GM23338 (cell line): ENCODE data around the gene KAT6B. TPM values are rescaled to one million over a fixed set of nuclear protein-coding genes. Genes with fewer than 3 reads are reported as not detected.

Experiments
- ATAC-seq: fragments of 200-7000 bp; cut with Tn5 transposase; 3 replicates; pipeline ENCODE4 v1.9.1; 2020
- DNase-seq: peaks from one replicate; pipeline ENCODE4 v3.0.0-alpha.2; 2015; ENCODE audit warnings: low spot score
- H2AFZ ChIP-seq: fragments of 200-600 bp; sonication (generic); 2 replicates; pipeline ENCODE4 v1.8.0; 2016; ENCODE audit warnings: antibody characterized with exemption, mild to moderate bottlenecking, moderate library complexity
- H3F3A ChIP-seq: fragments of 200-600 bp; sonication (generic); replicated peaks from 2 replicates; pipeline ENCODE4 v1.8.0; 2017; ENCODE audit warnings: antibody characterized with exemption, mixed run types, low read depth
- H3K27ac ChIP-seq: fragments of 200-600 bp; sonication (generic); 2 replicates; pipeline ENCODE4 v1.6.1; 2016; ENCODE audit warnings: low read depth
- H3K27me3 ChIP-seq: fragments of 200-600 bp; sonication (generic); 2 replicates; pipeline ENCODE4 v1.8.0; 2016; ENCODE audit warnings: mild to moderate bottlenecking, mixed run types, moderate library complexity; ENCODE audit not compliant: insufficient read depth
- H3K36me3 ChIP-seq: fragments of 200-600 bp; sonication (generic); 2 replicates; pipeline ENCODE4 v1.8.0; 2016; ENCODE audit warnings: mild to moderate bottlenecking; ENCODE audit not compliant: insufficient read depth
- H3K4me1 ChIP-seq: fragments of 200-600 bp; sonication (generic); 2 replicates; pipeline ENCODE4 v1.8.0; 2016; ENCODE audit warnings: mild to moderate bottlenecking, moderate library complexity; ENCODE audit not compliant: insufficient read depth
- H3K4me2 ChIP-seq: fragments of 200-600 bp; sonication (generic); 2 replicates; pipeline ENCODE4 v1.7.1; 2017; ENCODE audit warnings: mixed run types
- H3K4me3 ChIP-seq: fragments of 200-600 bp; sonication (generic); 2 replicates; pipeline ENCODE4 v1.6.1; 2016; ENCODE audit warnings: mixed run types
- H3K79me2 ChIP-seq: fragments of 200-600 bp; sonication (generic); replicated peaks from 2 replicates; pipeline ENCODE4 v1.8.0; 2017; ENCODE audit warnings: mild to moderate bottlenecking; ENCODE audit not compliant: insufficient read depth
- H3K9me2 ChIP-seq: fragments of 200-600 bp; sonication (generic); 2 replicates; pipeline ENCODE4 v1.8.0; 2017; ENCODE audit not compliant: insufficient read depth
- H4K20me1 ChIP-seq: fragments of 200-600 bp; sonication (generic); replicated peaks from 2 replicates; pipeline ENCODE4 v1.8.0; 2017; ENCODE audit warnings: mild to moderate bottlenecking; ENCODE audit not compliant: insufficient read depth
- H3K27ac Mint-ChIP-seq: 2 replicates; pipeline ENCODE4 v1.8.0; 2020; ENCODE audit warnings: inconsistent platforms, mild to moderate bottlenecking, moderate library complexity, mixed read lengths
- H3K27me3 Mint-ChIP-seq: 3 replicates; pipeline ENCODE4 v1.8.0; 2022; ENCODE audit warnings: low read depth, mild to moderate bottlenecking, moderate library complexity, mixed read lengths, inconsistent platforms; ENCODE audit not compliant: insufficient read depth, poor library complexity
- H3K36me3 Mint-ChIP-seq: 3 replicates; pipeline ENCODE4 v1.8.0; 2021; ENCODE audit warnings: low read depth, mild to moderate bottlenecking, inconsistent platforms, moderate library complexity, mixed read lengths
- H3K4me1 Mint-ChIP-seq: 3 replicates; pipeline ENCODE4 v1.8.0; 2020; ENCODE audit warnings: mild to moderate bottlenecking, inconsistent platforms, mixed read lengths
- H3K4me3 Mint-ChIP-seq: 3 replicates; pipeline ENCODE4 v1.8.0; 2021; ENCODE audit warnings: moderate library complexity, mild to moderate bottlenecking, inconsistent platforms, mixed read lengths
- H3K9me3 Mint-ChIP-seq: 3 replicates; pipeline ENCODE4 v1.8.0; 2020; ENCODE audit warnings: moderate library complexity, mild to moderate bottlenecking, inconsistent platforms, mixed read lengths
- CREB1 ChIP-seq: fragments of 250-450 bp; sonication (Bioruptor Pico); IDR thresholded peaks from 2 replicates; pipeline ENCODE4 v1.5.0; 2020; ENCODE audit warnings: low read depth, mild to moderate bottlenecking, moderate library complexity
- EZH2 ChIP-seq: fragments of 200-600 bp; sonication (generic); IDR thresholded peaks from one replicate; pipeline ENCODE4 v1.8.0; 2017; ENCODE audit warnings: antibody characterized with exemption, mild to moderate bottlenecking, low read depth; ENCODE audit not compliant: unreplicated experiment
- EZH2phosphoT487 ChIP-seq: fragments of 200-600 bp; sonication (generic); IDR thresholded peaks from one replicate; pipeline ENCODE4 v1.8.1; 2018; ENCODE audit warnings: antibody characterized with exemption; ENCODE audit not compliant: unreplicated experiment
- JUNB ChIP-seq: IDR thresholded peaks from one replicate; pipeline ENCODE4 v1.6.1; 2016; ENCODE audit warnings: antibody characterized with exemption; ENCODE audit not compliant: unreplicated experiment
- NANOG ChIP-seq: IDR thresholded peaks from 2 replicates; pipeline ENCODE4 v1.6.1; 2016; ENCODE audit warnings: antibody characterized with exemption, borderline replicate concordance
- POLR2AphosphoS5 ChIP-seq: IDR thresholded peaks from 2 replicates; pipeline ENCODE4 v1.6.1; 2016; ENCODE audit warnings: antibody characterized with exemption, low read depth
- STAT1 ChIP-seq: IDR thresholded peaks from one replicate; pipeline ENCODE4 v1.6.1; 2016; ENCODE audit warnings: antibody characterized with exemption; ENCODE audit not compliant: unreplicated experiment
- ZNF114 ChIP-seq: fragments of 250-450 bp; sonication (Bioruptor Pico); IDR thresholded peaks from 2 replicates; pipeline ENCODE4 v1.5.0; 2020; ENCODE audit warnings: mild to moderate bottlenecking, moderate library complexity
- ZNF331 ChIP-seq: fragments of 250-450 bp; sonication (Bioruptor Pico); IDR thresholded peaks from 2 replicates; pipeline ENCODE4 v1.5.0; 2020; ENCODE audit warnings: low read depth, mild to moderate bottlenecking, moderate library complexity
- polyA plus RNA-seq: library from polyadenylated mRNA; unstranded; fragments of >200 nt; fragmentation: Nextera tagmentation; extraction: Ambion mirVana; gene quantifications from 2 replicates; pipeline ENCODE4 v1.2.1, GENCODE V29; 2016
- total RNA-seq: library from RNA; depleted of rRNA; stranded (reverse); fragments of >200 nt; shearing (Covaris generic); gene quantifications from 2 replicates; pipeline ENCODE4 v1.2.3, GENCODE V29; 2014
- TF ChIP-seq, protein P1 (sequence below): IDR thresholded peaks from 2 replicates; pipeline ENCODE4 v1.6.1; 2016; ENCODE audit warnings: antibody characterized with exemption
- TF ChIP-seq, protein P2 (sequence below): fragments of 250-450 bp; sonication (Bioruptor Pico); IDR thresholded peaks from 2 replicates; pipeline ENCODE4 v1.5.0; 2020; ENCODE audit warnings: mild to moderate bottlenecking, moderate library complexity
- TF ChIP-seq, protein P3 (sequence below): IDR thresholded peaks from one replicate; pipeline ENCODE4 v1.6.1; 2018; ENCODE audit warnings: antibody characterized with exemption; ENCODE audit not compliant: unreplicated experiment
- TF ChIP-seq, protein P4 (sequence below), 2 experiments: fragments of 200-600 bp in 1 of 2; sonication (generic) in 1 of 2; conservative IDR thresholded peaks; 2 replicates each; pipeline versions ENCODE4 v1.5.1 to v1.6.1; 2016 to 2017; ENCODE audit warnings: antibody characterized with exemption in 2 of 2, low read depth in 2 of 2, mild to moderate bottlenecking in 2 of 2, moderate library complexity in 1 of 2

KAT6B gene
- total and polyA plus RNA-seq, 2 experiments from 2014 or later, result 21.3 to 31.4 TPM

DNA sequence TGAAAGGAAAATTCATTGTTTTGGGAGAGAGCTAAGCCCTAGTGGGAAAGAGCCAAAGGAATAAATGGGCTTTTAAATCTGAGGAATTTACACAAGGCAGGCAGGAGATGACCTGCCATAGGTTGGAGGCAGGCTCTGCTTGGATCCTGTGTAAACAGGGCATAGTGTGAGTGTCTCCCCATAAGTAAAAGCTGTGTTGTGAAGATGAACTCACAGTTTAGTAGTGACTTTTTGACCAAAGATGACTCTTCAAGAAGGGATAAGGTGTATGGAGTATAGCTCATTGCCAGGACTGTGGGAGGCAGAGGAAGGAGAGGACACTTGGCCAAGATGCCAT is 63.2 kb downstream of the KAT6B start:
- Mint-ChIP-seq H3K36me3 (no peaks in the 10 kb centered on the region), H3K4me3 (no peak overlapping the region), H3K9me3 (no peaks in the 10 kb centered on the region), H3K4me1 (peaks cover 4% of the 10 kb centered on the region; the same call in 1 of the 3 replicates), H3K27me3 (peaks cover 3% of the 10 kb centered on the region), H3K27ac (no peak overlapping the region)
- Histone ChIP-seq H3K9me2 (no peaks in the 10 kb centered on the region), H3K79me2 (peaks cover 36% of the 10 kb centered on the region), H3K27ac (no peak overlapping the region), H3F3A (no peaks in the 10 kb centered on the region), H3K4me1 (no peaks in the 10 kb centered on the region), H3K4me3 (no peak overlapping the region), H4K20me1 (no peaks in the 10 kb centered on the region; the same call in none of the 2 replicates), H2AFZ (no peak overlapping the region), H3K36me3 (no peaks in the 10 kb centered on the region), H3K27me3 (no peaks in the 10 kb centered on the region), H3K4me2 (no peak overlapping the region)
- DNase-seq (no peak), ATAC-seq (no peak)
- no peak for TF ChIP-seq CREB1 (CRISPR knock-in tag)
- no peak for TF ChIP-seq STAT1
- no peak for TF ChIP-seq NANOG
- TF ChIP-seq, protein P1, sequence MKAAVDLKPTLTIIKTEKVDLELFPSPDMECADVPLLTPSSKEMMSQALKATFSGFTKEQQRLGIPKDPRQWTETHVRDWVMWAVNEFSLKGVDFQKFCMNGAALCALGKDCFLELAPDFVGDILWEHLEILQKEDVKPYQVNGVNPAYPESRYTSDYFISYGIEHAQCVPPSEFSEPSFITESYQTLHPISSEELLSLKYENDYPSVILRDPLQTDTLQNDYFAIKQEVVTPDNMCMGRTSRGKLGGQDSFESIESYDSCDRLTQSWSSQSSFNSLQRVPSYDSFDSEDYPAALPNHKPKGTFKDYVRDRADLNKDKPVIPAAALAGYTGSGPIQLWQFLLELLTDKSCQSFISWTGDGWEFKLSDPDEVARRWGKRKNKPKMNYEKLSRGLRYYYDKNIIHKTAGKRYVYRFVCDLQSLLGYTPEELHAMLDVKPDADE, result no peak
- TF ChIP-seq, protein P2, sequence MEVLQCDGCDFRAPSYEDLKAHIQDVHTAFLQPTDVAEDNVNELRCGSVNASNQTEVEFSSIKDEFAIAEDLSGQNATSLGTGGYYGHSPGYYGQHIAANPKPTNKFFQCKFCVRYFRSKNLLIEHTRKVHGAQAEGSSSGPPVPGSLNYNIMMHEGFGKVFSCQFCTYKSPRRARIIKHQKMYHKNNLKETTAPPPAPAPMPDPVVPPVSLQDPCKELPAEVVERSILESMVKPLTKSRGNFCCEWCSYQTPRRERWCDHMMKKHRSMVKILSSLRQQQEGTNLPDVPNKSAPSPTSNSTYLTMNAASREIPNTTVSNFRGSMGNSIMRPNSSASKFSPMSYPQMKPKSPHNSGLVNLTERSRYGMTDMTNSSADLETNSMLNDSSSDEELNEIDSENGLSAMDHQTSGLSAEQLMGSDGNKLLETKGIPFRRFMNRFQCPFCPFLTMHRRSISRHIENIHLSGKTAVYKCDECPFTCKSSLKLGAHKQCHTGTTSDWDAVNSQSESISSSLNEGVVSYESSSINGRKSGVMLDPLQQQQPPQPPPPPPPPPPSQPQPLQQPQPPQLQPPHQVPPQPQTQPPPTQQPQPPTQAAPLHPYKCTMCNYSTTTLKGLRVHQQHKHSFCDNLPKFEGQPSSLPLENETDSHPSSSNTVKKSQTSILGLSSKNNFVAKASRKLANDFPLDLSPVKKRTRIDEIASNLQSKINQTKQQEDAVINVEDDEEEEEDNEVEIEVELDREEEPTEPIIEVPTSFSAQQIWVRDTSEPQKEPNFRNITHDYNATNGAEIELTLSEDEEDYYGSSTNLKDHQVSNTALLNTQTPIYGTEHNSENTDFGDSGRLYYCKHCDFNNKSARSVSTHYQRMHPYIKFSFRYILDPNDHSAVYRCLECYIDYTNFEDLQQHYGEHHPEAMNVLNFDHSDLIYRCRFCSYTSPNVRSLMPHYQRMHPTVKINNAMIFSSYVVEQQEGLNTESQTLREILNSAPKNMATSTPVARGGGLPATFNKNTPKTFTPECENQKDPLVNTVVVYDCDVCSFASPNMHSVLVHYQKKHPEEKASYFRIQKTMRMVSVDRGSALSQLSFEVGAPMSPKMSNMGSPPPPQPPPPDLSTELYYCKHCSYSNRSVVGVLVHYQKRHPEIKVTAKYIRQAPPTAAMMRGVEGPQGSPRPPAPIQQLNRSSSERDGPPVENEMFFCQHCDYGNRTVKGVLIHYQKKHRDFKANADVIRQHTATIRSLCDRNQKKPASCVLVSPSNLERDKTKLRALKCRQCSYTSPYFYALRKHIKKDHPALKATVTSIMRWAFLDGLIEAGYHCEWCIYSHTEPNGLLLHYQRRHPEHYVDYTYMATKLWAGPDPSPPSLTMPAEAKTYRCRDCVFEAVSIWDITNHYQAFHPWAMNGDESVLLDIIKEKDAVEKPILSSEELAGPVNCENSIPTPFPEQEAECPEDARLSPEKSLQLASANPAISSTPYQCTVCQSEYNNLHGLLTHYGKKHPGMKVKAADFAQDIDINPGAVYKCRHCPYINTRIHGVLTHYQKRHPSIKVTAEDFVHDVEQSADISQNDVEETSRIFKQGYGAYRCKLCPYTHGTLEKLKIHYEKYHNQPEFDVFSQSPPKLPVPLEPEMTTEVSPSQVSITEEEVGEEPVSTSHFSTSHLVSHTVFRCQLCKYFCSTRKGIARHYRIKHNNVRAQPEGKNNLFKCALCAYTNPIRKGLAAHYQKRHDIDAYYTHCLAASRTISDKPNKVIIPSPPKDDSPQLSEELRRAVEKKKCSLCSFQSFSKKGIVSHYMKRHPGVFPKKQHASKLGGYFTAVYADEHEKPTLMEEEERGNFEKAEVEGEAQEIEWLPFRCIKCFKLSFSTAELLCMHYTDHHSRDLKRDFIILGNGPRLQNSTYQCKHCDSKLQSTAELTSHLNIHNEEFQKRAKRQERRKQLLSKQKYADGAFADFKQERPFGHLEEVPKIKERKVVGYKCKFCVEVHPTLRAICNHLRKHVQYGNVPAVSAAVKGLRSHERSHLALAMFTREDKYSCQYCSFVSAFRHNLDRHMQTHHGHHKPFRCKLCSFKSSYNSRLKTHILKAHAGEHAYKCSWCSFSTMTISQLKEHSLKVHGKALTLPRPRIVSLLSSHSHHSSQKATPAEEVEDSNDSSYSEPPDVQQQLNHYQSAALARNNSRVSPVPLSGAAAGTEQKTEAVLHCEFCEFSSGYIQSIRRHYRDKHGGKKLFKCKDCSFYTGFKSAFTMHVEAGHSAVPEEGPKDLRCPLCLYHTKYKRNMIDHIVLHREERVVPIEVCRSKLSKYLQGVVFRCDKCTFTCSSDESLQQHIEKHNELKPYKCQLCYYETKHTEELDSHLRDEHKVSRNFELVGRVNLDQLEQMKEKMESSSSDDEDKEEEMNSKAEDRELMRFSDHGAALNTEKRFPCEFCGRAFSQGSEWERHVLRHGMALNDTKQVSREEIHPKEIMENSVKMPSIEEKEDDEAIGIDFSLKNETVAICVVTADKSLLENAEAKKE, result no peak
- TF ChIP-seq, protein P3, sequence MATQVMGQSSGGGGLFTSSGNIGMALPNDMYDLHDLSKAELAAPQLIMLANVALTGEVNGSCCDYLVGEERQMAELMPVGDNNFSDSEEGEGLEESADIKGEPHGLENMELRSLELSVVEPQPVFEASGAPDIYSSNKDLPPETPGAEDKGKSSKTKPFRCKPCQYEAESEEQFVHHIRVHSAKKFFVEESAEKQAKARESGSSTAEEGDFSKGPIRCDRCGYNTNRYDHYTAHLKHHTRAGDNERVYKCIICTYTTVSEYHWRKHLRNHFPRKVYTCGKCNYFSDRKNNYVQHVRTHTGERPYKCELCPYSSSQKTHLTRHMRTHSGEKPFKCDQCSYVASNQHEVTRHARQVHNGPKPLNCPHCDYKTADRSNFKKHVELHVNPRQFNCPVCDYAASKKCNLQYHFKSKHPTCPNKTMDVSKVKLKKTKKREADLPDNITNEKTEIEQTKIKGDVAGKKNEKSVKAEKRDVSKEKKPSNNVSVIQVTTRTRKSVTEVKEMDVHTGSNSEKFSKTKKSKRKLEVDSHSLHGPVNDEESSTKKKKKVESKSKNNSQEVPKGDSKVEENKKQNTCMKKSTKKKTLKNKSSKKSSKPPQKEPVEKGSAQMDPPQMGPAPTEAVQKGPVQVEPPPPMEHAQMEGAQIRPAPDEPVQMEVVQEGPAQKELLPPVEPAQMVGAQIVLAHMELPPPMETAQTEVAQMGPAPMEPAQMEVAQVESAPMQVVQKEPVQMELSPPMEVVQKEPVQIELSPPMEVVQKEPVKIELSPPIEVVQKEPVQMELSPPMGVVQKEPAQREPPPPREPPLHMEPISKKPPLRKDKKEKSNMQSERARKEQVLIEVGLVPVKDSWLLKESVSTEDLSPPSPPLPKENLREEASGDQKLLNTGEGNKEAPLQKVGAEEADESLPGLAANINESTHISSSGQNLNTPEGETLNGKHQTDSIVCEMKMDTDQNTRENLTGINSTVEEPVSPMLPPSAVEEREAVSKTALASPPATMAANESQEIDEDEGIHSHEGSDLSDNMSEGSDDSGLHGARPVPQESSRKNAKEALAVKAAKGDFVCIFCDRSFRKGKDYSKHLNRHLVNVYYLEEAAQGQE, result no peak
- TF ChIP-seq POLR2AphosphoS5, result no peak
- no peak for TF ChIP-seq ZNF114
- no peak for TF ChIP-seq JUNB
- no peak for TF ChIP-seq ZNF331 (CRISPR knock-in tag)
- no peak for TF ChIP-seq EZH2phosphoT487
- no peak for TF ChIP-seq EZH2
- TF ChIP-seq, protein P4, sequence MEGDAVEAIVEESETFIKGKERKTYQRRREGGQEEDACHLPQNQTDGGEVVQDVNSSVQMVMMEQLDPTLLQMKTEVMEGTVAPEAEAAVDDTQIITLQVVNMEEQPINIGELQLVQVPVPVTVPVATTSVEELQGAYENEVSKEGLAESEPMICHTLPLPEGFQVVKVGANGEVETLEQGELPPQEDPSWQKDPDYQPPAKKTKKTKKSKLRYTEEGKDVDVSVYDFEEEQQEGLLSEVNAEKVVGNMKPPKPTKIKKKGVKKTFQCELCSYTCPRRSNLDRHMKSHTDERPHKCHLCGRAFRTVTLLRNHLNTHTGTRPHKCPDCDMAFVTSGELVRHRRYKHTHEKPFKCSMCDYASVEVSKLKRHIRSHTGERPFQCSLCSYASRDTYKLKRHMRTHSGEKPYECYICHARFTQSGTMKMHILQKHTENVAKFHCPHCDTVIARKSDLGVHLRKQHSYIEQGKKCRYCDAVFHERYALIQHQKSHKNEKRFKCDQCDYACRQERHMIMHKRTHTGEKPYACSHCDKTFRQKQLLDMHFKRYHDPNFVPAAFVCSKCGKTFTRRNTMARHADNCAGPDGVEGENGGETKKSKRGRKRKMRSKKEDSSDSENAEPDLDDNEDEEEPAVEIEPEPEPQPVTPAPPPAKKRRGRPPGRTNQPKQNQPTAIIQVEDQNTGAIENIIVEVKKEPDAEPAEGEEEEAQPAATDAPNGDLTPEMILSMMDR (conservative IDR thresholded peaks at IDR 0.05; ENCODE audit: low read depth in 2 of 2), result no peak
